Activated CD8-positive, alpha-beta T cell treated with anti-CD3 and anti-CD28 coated beads for 36 hours (primary cell): ENCODE measurements around the gene RALGPS2. TPM values are rescaled to one million over a fixed set of nuclear protein-coding genes. Genes with fewer than 3 reads are reported as not detected.

Experiments
- ATAC-seq: fragments of 200-7000 bp; cut with Tn5 transposase; one replicate; pipeline ENCODE4 v1.10.0; 2021; ENCODE audit warnings: mild to moderate bottlenecking, moderate library complexity
- CTCF ChIA-PET: fragments of 350-600 bp; sonication (Branson Sonifier 250); formaldehyde crosslinking; loops from one replicate; lab custom pipeline; 2021; ENCODE audit warnings: antibody characterized with exemption; lab: Charles Lee
- POLR2A ChIA-PET: fragments of 350-600 bp; sonication (Branson Sonifier 250); formaldehyde crosslinking; loops from one replicate; lab custom pipeline; 2021; ENCODE audit warnings: antibody characterized with exemption; lab: Charles Lee
- DNase-seq: peaks from one replicate; pipeline ENCODE4 v3.0.0-alpha.2; 2020
- H3K27ac Mint-ChIP-seq: one replicate; pipeline ENCODE4 v1.8.0; 2021; ENCODE audit warnings: mild to moderate bottlenecking, mixed read lengths
- H3K27me3 Mint-ChIP-seq: one replicate; pipeline ENCODE4 v1.8.0; 2021; ENCODE audit warnings: mixed read lengths
- H3K36me3 Mint-ChIP-seq: one replicate; pipeline ENCODE4 v1.8.0; 2021; ENCODE audit warnings: low read depth, mixed read lengths
- H3K4me1 Mint-ChIP-seq: one replicate; pipeline ENCODE4 v1.8.0; 2021; ENCODE audit warnings: low read depth, mixed read lengths
- H3K4me3 Mint-ChIP-seq: one replicate; pipeline ENCODE4 v1.8.0; 2021; ENCODE audit warnings: mild to moderate bottlenecking, moderate library complexity, mixed read lengths
- H3K9me3 Mint-ChIP-seq: one replicate; pipeline ENCODE4 v1.8.0; 2021; ENCODE audit warnings: mixed read lengths
- intact Hi-C: fragments of 100-400 bp; cut with micrococcal nuclease; formaldehyde crosslinking; loops from one replicate; pipeline ENCODE4 v1.10.0; 2022
- total RNA-seq, 2 experiments: library from RNA; stranded (reverse); gene quantifications; one replicate each; pipeline ENCODE4 v1.2.3, GENCODE V29; 2021
- TF ChIP-seq, protein P1 (sequence below): fragments of 200-600 bp; IDR thresholded peaks from one replicate; pipeline ENCODE4 v1.8.0; 2022; ENCODE audit warnings: antibody characterized with exemption, mild to moderate bottlenecking

The RALGPS2 gene
- total RNA-seq, 2 experiments from 2014 or later: 2.8 to 4.8 TPM

DNA sequence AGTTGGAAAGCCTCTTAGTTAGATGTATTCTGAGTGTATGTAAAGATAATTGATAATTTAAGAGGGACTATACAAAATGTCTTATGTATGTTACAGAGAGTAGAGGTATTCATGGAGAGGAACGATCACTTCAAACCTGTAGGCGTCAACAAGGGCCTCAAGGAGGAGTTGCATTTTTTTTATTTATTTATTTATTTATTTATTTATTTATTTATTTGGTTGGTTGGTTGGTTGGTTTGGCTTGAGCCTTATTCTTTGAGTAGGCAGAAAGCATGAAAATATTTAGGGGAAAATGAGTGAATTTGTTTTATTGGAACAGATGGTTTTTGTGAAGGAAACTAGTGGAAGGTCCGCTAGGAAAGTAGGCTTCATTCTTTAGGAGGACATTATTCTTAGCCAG lies 137.4 kb downstream of the RALGPS2 start:
- no peaks in the 10 kb centered on the region for H3K4me1 Mint-ChIP-seq
- CTCF ChIA-PET: interaction anchor here (1.3 kb wide), 1 partner anchor 141 kb away, joined by 3 read pairs; no protein-coding TSS in a partner anchor
- ATAC-seq: no peak

DNA sequence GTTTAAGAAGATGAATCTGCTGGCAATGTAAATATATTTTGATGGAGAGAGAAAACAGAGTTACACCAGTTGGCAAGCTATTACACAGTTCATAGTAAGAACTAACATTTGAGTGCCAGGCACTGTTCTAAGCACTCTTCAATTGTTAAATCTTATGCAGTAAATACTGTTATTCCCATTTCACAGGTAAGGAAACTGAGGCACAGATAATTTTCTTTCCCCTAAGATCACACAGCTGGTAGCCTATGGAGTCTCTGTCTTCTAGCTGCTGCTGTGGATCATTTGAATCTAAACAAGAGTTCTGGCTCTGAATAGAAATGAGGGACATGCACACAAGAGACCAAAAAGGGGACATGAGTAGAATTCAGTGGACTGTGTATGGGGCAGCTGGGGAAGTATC lies 137.8 kb downstream of the RALGPS2 start:
- POLR2A ChIA-PET: no interaction called here
- Mint-ChIP-seq H3K27ac (no peak overlapping the region), H3K9me3 (no peaks in the 10 kb centered on the region), H3K4me1 (no peaks in the 10 kb centered on the region), H3K27me3 (no peaks in the 10 kb centered on the region), H3K36me3 (no peaks in the 10 kb centered on the region), H3K4me3 (no peak overlapping the region)
- CTCF ChIA-PET: interaction anchor here (0.7 to 1.3 kb wide), 2 partner anchors 43 to 140 kb away, joined by 3 read pairs; no protein-coding TSS in a partner anchor
- ATAC-seq (no peak), DNase-seq (no peak)
- TF ChIP-seq, protein P1, sequence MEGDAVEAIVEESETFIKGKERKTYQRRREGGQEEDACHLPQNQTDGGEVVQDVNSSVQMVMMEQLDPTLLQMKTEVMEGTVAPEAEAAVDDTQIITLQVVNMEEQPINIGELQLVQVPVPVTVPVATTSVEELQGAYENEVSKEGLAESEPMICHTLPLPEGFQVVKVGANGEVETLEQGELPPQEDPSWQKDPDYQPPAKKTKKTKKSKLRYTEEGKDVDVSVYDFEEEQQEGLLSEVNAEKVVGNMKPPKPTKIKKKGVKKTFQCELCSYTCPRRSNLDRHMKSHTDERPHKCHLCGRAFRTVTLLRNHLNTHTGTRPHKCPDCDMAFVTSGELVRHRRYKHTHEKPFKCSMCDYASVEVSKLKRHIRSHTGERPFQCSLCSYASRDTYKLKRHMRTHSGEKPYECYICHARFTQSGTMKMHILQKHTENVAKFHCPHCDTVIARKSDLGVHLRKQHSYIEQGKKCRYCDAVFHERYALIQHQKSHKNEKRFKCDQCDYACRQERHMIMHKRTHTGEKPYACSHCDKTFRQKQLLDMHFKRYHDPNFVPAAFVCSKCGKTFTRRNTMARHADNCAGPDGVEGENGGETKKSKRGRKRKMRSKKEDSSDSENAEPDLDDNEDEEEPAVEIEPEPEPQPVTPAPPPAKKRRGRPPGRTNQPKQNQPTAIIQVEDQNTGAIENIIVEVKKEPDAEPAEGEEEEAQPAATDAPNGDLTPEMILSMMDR: no peak
- intact Hi-C loops: no loop called here

More for the DNA sequence above, 137.4 kb downstream of the RALGPS2 start:
- Mint-ChIP-seq H3K9me3 (no peaks in the 10 kb centered on the region), H3K27ac (no peak overlapping the region), H3K36me3 (no peaks in the 10 kb centered on the region), H3K4me3 (no peak overlapping the region), H3K27me3 (no peaks in the 10 kb centered on the region)
- POLR2A ChIA-PET: no interaction called here
- DNase-seq: no peak
- intact Hi-C loops: no loop called here
- TF ChIP-seq, protein P1: no peak

DNA sequence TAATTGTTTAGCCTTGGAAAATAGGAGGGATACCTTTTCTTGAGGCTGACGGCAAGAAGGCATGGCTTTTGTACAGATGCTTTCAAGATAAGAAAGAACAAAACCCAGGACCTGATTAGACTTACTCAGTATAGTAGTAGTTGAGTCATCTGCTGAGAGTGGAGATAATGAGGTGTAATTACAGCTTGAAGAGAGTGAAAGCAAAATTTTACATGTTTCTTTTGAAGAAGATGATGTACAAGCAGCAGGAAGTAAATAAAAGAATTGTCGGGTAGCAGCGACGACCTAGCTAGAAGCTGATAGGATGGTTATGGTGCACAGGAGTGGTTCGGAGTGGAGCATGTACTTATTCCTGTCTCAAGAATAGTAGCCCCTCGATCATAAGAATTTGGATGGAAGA lies 139.3 kb downstream of the RALGPS2 start:
- peak; percentile 27 for ATAC-seq
- no peak overlapping the region for H3K4me3 Mint-ChIP-seq
- CTCF ChIA-PET: no interaction called here
- TF ChIP-seq, protein P1: no peak
- no peaks in the 10 kb centered on the region for H3K27me3 Mint-ChIP-seq
- intact Hi-C loops: no loop called here
- H3K27ac Mint-ChIP-seq: no peak overlapping the region
- H3K36me3 Mint-ChIP-seq: no peaks in the 10 kb centered on the region
- no peaks in the 10 kb centered on the region for H3K9me3 Mint-ChIP-seq
- no peak for DNase-seq
- POLR2A ChIA-PET: interaction anchor here (0.8 kb wide), 1 partner anchor 74 kb away, joined by 3 read pairs; no protein-coding TSS in a partner anchor
- H3K4me1 Mint-ChIP-seq: no peaks in the 10 kb centered on the region

DNA sequence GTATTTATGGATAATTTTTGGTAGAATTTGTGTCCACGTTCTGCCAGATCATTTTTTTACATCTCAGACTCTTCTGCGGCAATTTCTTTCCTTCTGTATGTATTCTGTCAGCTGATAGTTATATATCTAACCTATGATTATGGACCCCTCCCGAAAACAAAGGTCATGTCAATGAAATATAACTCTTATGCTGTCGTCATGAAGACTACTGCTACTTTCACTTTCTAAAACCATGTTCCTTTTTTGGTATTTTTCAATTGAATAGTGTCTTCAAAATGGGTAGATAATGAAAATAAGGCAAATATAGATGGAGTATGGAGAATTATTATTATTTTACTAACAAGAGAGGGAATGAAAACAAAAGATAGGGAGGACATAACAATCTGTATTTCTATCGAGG lies 142.6 kb downstream of the RALGPS2 start:
- intact Hi-C loops: no loop called here
- TF ChIP-seq, protein P1: no peak
- H3K9me3 Mint-ChIP-seq: no peaks in the 10 kb centered on the region
- H3K27me3 Mint-ChIP-seq: no peaks in the 10 kb centered on the region
- H3K27ac Mint-ChIP-seq: no peak overlapping the region
- peaks cover 2% of the 10 kb centered on the region for H3K4me1 Mint-ChIP-seq
- no peak overlapping the region for H3K4me3 Mint-ChIP-seq
- POLR2A ChIA-PET: no interaction called here
- CTCF ChIA-PET: interaction anchor here (1.1 to 1.3 kb wide), 2 partner anchors 18 to 159 kb away, joined by 3 read pairs; no protein-coding TSS in a partner anchor
- DNase-seq (no peak), ATAC-seq (no peak)
- H3K36me3 Mint-ChIP-seq: no peaks in the 10 kb centered on the region

DNA sequence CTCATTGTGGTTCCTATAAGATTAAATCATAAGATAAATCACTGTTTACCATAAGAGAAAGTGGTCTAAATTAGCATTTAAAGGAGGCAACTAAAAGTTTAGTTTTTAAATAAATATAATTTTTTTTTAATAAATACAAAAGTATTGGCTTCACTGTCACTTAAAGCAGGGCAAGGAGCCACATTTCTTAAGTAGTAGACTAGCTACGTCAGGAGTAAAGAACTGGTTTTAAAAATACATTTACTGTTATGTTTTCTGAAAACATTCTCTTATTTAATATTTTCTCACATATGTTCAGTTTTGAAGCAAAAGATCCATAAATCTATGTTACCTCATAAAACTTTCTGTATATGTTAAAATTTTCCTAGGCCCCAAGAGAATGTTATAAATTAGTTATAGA lies 143.7 kb downstream of the RALGPS2 start:
- no peaks in the 10 kb centered on the region for H3K36me3 Mint-ChIP-seq
- no peak overlapping the region for H3K27ac Mint-ChIP-seq
- no peak for DNase-seq
- H3K4me1 Mint-ChIP-seq: peaks cover 4% of the 10 kb centered on the region
- POLR2A ChIA-PET: no interaction called here
- H3K9me3 Mint-ChIP-seq: no peaks in the 10 kb centered on the region
- no peak overlapping the region for H3K4me3 Mint-ChIP-seq
- ATAC-seq: no peak
- intact Hi-C loops: no loop called here
- TF ChIP-seq, protein P1: no peak
- CTCF ChIA-PET: no interaction called here
- no peaks in the 10 kb centered on the region for H3K27me3 Mint-ChIP-seq
